Measurements from ENCODE around the gene FHIT. TPM values are rescaled to one million over a fixed set of nuclear protein-coding genes. Genes with fewer than 3 reads are reported as not detected.

FHIT gene
- total and polyA plus RNA-seq, 10 of the 15 experiments (the other 5 are each of a cell fraction or from before 2014, with no cell fraction given), result 4.2 to 14.9 (median 9.4) TPM

- ChIA-PET CTCF (no interaction called here), SMC1A (ENCODE audit: uncharacterized antibody, unreplicated experiment) (no interaction called here), POLR2A (no interaction called here), RAD21 (ENCODE audit: unreplicated experiment) (no interaction called here)
- H4K20me1 ChIP-seq (ENCODE audit: control insufficient read depth, insufficient read depth), result no peaks in the 10 kb centered on the region
- H3K79me2 ChIP-seq (ENCODE audit: control insufficient read depth, insufficient read depth, low read length), result no peaks in the 10 kb centered on the region
- in situ Hi-C loops (cut with MboI), result no loop called here
- 63% methylated on average over 3 of the region's 3 CpGs for WGBS (ENCODE audit: insufficient coverage, insufficient replicate concordance, low lambda C conversion rate, missing lambda C conversion rate)
- no peak overlapping the region for H3K27ac ChIP-seq (ENCODE audit: control insufficient read depth, insufficient read depth)
- H3K4me3 ChIP-seq, result no peak overlapping the region
- H3K36me3 ChIP-seq (ENCODE audit: control insufficient read depth in 2 of 2, insufficient read depth in 2 of 2, low read length in 1 of 2), result no peaks in the 10 kb centered on the region
- no peak for FAIRE-seq
- no peak overlapping the region for H3K4me2 ChIP-seq (ENCODE audit: control insufficient read depth, insufficient read depth)
- no peak overlapping the region for H3K9ac ChIP-seq (ENCODE audit: control insufficient read depth, insufficient read depth, low read length)
- intact Hi-C loops (cut with micrococcal nuclease; ENCODE audit: unreplicated experiment), result no loop called here
- H3K9me3 ChIP-seq (replicated peaks; ENCODE audit: control insufficient read depth, insufficient read depth, low read length), result no peaks in the 10 kb centered on the region; the same call in 2 of the 3 replicates
- no peaks in the 10 kb centered on the region for H3K27me3 ChIP-seq (replicated peaks in 1 of 2; ENCODE audit: control insufficient read depth in 2 of 2, insufficient read depth in 2 of 2, low read length in 1 of 2)
- no peaks in the 10 kb centered on the region for H3K4me1 ChIP-seq (ENCODE audit: control insufficient read depth, insufficient read depth, low read length)
- DNase-seq (ENCODE audit: low read depth, low spot score), result no peak
- TF ChIP-seq NR2C2 (IDR thresholded peaks at IDR 0.05; ENCODE audit: borderline replicate concordance, control insufficient read depth, insufficient read length, low read depth), result no peak
- TF ChIP-seq REST (IDR thresholded peaks at IDR 0.05; ENCODE audit: low read depth, low read length), result no peak
- no peak for TF ChIP-seq LARP7 (IDR thresholded peaks at IDR 0.05)
- no peak for TF ChIP-seq EZH2 (IDR thresholded peaks at IDR 0.05; ENCODE audit: borderline replicate concordance, control insufficient read depth, low read depth, low read length)
- TF ChIP-seq ZZZ3 (IDR thresholded peaks at IDR 0.05; ENCODE audit: control insufficient read depth, insufficient read length, low read depth), result no peak
- TF ChIP-seq RBBP5 (conservative IDR thresholded peaks at IDR 0.05), result no peak
- no peak for TF ChIP-seq NFYA (IDR thresholded peaks at IDR 0.05; ENCODE audit: borderline replicate concordance, low read depth, low read length)
- no TSS peak for BruUV-seq (replicated peaks)
- ATAC-seq, result no peak
- no peak overlapping the region for H2AFZ ChIP-seq (ENCODE audit: control insufficient read depth, low read depth, low read length)
Measured at GRCh38 chr3:60698117-60698516, 553.1 kb downstream of the FHIT start.
